Endothelial cell of hepatic sinusoid (primary cell): Measurements from ENCODE around the gene KRT8.
"Not testable (repeated sequence)": the region's sequence is repeated elsewhere in the genome, so short reads cannot be mapped to it uniquely, and the experiment has no call there.

Experiments used
- in situ Hi-C: cut with HindIII; loops from 2 replicates; pipeline ENCODE4 v1.10.0; 2017; ENCODE audit warnings: low sequenced_read_pairs

Gene KRT8

DNA sequence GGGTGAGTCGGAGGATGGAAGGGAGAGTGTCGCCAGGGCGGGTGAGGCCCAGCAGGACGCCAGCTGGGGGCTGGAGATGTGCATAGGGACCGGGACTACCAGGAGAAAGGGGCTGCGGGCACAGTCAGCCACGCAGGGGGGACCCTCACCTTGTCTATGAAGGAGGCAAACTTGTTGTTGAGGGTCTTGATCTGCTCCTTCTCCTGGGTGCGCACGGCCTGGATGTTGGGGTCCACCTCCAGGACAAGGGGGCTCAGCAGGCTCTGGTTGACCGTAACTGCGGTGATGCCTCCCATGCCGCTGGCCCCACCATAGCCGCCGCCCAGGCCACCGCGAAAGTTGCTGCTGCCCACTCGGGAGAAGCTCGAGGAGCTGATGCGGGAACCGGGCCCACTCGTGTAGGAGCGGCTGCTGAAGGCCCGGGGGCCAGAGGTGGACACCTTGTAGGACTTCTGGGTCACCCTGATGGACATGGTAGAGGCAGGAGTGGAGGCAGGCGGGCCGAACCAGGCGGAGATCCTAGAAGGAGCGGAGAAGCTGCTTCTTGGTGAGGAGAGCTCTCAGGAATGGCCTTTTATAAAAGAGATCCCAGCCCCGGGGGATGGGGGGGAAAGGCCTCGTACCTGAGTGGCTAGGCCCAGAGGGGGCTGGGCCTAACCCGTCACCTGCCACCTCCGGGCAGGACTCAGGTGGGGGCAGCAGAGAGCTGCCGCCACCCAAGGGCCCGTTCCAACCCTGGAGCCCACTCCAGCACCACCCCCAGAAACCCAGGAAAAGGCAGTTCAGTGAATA, at the start of gene KRT8:
KRT8 (minus strand) TSS at position 568 of the 792 bp plus-strand sequence; CDS start at position 473, 95 bp downstream.
- in situ Hi-C loops: not testable (repeated sequence)

- in situ Hi-C loops: no loop called here
Observed at GRCh38 chr12:52953181-52953841, 48.4 kb upstream of the KRT8 start.

GRCh38 chr12:52952076-52952801, 47.4 kb upstream of the KRT8 start:
- in situ Hi-C loops: no loop called here

DNA sequence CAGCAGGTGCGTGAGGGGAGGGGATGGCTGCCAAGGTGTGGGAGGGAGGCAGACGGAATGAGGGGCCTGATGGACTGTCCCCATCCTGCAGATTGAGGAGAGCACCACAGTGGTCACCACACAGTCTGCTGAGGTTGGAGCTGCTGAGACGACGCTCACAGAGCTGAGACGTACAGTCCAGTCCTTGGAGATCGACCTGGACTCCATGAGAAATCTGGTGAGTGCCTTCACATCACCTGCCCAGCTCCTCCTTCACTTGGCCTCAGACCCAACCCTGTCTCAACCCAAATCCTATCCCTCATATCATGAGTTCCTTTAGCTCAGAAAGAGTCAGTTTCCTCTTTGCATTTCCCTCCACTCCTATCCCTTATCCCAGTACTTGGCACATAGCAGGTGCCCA, 46.8 kb upstream of the KRT8 start:
- in situ Hi-C loops: no loop called here

DNA sequence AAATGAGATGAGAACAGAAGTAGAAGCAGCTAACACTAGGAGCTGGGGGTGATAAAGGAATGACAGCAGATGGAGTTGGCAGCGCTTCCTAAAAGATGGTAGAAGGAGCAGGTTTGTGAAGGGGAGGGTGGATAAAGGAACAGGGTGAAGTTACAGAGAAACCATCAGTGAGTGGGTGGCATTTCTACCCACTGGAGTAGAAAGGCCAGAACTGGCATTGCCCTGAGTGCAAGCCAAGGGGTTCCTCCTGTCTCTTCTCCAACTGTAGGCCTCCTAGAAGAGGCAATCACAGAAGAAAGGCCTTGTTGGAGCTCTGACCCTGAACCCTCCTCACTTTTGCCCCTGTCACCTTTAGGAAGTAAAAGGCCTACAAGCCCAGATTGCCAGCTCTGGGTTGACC, 46.2 kb upstream of the KRT8 start:
- in situ Hi-C loops: no loop called here

- in situ Hi-C loops: no loop called here
Observed at GRCh38 chr12:52950553-52950952, 45.7 kb upstream of the KRT8 start.

GRCh38 chr12:52949413-52950331, 44.8 kb upstream of the KRT8 start:
- in situ Hi-C loops: no loop called here

- in situ Hi-C loops: no loop called here
Observed at GRCh38 chr12:52947738-52948423, 43.0 kb upstream of the KRT8 start.

DNA sequence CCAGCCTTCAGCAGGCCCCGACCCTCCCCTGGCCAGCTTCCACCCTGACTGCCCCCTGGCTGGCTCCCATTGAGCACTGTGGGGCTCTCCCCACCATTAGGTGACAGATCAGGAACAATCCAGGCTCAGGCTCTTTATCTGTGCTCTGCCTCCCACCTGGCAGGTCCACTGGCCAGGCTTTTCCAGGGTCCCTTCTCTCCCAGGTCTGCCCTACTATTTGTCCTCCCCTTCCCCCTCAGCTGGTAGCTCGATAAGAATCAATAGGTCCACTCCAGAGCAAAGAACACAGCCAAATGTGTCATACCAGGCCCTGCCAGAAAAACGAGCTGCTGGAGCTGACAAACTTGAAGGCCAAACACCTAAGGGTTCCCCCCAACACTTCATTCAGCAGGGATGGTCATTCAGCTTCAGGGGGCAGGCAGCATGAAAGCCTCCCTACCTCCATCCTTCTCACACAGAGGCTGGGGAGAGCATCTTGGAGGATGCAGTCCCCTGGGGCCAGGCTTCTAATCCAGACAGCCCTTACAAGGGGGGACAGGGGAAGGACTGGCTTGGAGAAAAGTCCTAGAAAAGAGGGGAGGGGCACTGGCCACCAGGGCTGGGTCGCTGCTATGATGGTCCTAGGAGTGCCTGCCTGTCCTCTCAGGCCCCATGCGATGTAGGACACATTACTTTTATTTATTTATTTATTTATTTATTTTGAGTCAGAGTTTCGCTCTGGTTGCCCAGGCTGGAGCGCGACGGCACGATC, 42.1 kb upstream of the KRT8 start:
- in situ Hi-C loops: no loop called here

DNA sequence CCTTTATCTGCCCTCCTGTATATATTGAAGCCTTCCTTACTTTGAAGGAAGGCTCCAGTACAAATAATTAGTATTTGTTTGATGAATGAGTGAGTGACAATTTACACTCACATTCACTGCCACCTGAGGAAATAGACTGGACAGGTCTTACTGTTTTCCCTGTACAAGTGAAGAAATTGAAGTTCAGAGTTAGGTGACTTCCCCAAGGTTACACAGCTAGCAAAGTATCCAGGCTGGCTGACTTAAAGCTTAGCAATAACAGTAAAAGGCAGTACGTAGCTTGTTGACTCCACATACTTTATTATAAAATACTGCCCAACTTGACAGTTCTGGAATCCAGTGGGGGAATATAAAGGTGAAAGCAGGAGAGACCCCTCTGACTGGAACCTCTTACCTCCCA, 41.5 kb upstream of the KRT8 start:
- in situ Hi-C loops: no loop called here

DNA sequence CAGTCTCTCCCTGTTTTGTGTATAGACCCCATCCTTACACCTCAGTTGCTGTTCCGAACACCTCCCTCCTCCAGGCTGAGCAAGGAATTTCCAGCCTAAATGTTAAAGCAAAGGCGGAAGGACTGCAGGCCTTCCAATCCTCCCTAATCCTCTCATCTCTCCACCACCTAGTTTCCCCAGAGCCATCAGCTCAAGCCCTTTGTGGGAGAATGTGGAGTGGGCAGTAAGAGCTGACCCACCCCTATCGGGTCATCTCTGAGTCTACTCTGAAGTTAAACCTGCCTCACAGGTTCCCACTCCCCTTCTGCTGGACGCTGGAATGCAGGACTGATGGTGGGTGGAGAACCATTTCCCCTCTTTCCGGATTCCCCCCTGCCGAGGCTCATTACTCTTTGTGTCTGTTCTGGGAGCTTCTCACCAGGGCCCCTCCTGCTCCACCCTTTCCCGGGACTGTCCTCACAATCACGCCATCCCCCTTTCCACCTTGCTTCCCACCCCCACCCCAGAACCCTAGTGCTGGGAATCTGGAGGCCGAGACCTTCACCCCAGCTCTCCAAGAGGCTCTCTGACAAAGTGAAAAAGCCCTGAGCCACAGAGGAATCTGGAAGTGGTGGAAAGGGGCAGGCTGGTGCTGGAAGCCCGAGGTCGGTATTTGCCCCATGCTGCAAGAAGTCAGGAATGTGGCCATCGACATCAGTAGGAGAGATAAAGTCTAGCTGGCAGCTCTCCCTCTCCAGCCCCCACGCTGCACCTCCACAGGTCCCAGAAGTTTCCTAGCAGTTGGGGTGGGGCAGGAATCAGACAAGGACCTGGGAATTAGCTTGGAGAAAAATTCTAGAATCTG, 40.7 kb upstream of the KRT8 start:
- in situ Hi-C loops: no loop called here

DNA sequence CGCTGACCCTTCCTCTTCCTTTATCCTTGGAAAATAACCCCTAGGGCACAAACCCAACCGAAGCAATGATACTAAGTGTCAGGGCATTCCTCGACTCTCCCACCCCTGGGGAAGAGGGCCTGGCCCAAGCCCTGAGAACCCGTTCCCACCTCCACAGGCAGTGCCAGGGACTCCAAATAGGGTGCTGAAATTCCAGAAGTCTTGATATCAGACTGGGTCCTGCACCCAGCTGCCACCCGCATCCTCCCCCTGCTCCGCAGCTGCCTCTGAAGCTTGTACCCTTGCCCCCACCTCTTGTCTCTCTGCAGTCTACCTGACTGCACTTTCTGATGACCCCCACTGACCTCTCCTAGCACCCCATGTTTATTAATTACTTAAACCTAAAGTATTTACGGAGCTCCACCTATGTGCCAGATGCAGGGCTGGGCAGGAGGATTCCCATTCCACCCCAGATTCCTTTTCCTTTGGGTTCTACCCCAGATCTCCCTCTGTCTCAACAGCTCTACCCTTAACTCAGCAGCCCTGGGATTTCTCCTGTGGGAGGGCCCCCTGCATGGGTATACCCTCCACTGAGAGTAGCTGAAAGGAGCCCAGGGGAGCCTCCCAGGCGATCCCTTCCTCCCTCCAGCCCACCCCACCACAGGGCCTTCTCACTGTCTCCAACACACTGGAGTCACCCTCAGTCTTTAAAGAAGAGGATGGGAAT, 40.0 kb upstream of the KRT8 start:
- in situ Hi-C loops: no loop called here

- in situ Hi-C loops: no loop called here
Observed at GRCh38 chr12:52942901-52943181, 38.0 kb upstream of the KRT8 start.

- in situ Hi-C loops: no loop called here
Observed at GRCh38 chr12:52942066-52942900, 37.4 kb upstream of the KRT8 start.

GRCh38 chr12:52929538-52929937, 24.7 kb upstream of the KRT8 start:
- in situ Hi-C loops: no loop called here

DNA sequence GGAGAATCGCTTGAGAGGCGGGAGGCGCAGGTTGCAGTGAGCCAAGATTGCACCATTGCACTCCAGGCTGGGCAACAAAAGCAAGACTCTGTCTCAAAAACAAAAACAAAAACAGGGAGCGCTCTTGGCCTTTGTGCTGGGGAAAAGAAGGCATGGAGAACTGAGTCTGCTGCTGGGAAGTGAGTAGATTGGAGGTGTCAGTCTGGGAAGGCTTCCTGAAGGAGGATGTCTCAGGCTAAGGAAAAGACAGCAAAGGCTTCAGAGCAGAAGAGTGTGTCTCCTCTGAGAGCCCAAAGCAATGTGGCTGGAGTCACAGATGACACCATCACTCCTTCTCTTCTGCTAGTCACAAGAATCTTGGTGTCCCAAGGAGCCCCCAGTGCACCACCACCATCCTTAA, 23.1 kb upstream of the KRT8 start:
- in situ Hi-C loops: no loop called here

GRCh38 chr12:52926596-52927234, 21.8 kb upstream of the KRT8 start:
- in situ Hi-C loops: no loop called here
